ENCODE results near the gene AATK.

GRCh38 chr17:81069135-81069645 is 96.8 kb downstream of the AATK start:
- TF ChIP-seq, protein P1, sequence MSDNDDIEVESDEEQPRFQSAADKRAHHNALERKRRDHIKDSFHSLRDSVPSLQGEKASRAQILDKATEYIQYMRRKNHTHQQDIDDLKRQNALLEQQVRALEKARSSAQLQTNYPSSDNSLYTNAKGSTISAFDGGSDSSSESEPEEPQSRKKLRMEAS (IDR thresholded peaks at IDR 0.05): no peak
- no peak for TF ChIP-seq YY1 (IDR thresholded peaks at IDR 0.05; ENCODE audit: extremely low read depth, insufficient replicate concordance, low read depth, low read length)
- no peak for TF ChIP-seq CTCF (IDR thresholded peaks at IDR 0.05 in 2 of 3, conservative IDR thresholded peaks at IDR 0.05 in 1 of 3; ENCODE audit: borderline replicate concordance in 1 of 3, insufficient read depth in 1 of 3, low read depth in 2 of 3, low read length in 2 of 3)
- TF ChIP-seq POLR2A (IDR thresholded peaks at IDR 0.05; ENCODE audit: borderline replicate concordance, extremely low read depth, insufficient read depth, insufficient read length): no peak
- TF ChIP-seq EZH2phosphoT487 (IDR thresholded peaks at IDR 0.05; ENCODE audit: borderline replicate concordance): no peak
- no peak for TF ChIP-seq EZH2 (IDR thresholded peaks at IDR 0.05)
- TF ChIP-seq, protein P2, sequence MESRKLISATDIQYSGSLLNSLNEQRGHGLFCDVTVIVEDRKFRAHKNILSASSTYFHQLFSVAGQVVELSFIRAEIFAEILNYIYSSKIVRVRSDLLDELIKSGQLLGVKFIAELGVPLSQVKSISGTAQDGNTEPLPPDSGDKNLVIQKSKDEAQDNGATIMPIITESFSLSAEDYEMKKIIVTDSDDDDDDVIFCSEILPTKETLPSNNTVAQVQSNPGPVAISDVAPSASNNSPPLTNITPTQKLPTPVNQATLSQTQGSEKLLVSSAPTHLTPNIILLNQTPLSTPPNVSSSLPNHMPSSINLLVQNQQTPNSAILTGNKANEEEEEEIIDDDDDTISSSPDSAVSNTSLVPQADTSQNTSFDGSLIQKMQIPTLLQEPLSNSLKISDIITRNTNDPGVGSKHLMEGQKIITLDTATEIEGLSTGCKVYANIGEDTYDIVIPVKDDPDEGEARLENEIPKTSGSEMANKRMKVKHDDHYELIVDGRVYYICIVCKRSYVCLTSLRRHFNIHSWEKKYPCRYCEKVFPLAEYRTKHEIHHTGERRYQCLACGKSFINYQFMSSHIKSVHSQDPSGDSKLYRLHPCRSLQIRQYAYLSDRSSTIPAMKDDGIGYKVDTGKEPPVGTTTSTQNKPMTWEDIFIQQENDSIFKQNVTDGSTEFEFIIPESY (IDR thresholded peaks at IDR 0.05; ENCODE audit: extremely low read depth, insufficient replicate concordance, low read length): no peak
- no peak for TF ChIP-seq SIN3A (IDR thresholded peaks at IDR 0.05; ENCODE audit: low read depth)
- TF ChIP-seq POLR2AphosphoS5 (IDR thresholded peaks at IDR 0.05; ENCODE audit: low read depth, low read length): no peak
- no peak for TF ChIP-seq ZNF274 (IDR thresholded peaks at IDR 0.05; ENCODE audit: low read depth, low read length)

Measured in HCT116 (cell line).